Loucy (cell line): ENCODE data around the gene CYP4F11.

Source experiments
- EZH2phosphoT487 ChIP-seq: fragments of 200-600 bp; IDR thresholded peaks from 2 replicates; pipeline ENCODE4 v1.6.1; 2018; ENCODE audit warnings: antibody characterized with exemption, mild to moderate bottlenecking, moderate library complexity, borderline replicate concordance
- TF ChIP-seq, protein P1 (sequence below): fragments of 200-600 bp; sonication (generic); conservative IDR thresholded peaks from 2 replicates; pipeline ENCODE4 v1.5.1; 2014; ENCODE audit warnings: mild to moderate bottlenecking, antibody characterized with exemption, low read length

DNA sequence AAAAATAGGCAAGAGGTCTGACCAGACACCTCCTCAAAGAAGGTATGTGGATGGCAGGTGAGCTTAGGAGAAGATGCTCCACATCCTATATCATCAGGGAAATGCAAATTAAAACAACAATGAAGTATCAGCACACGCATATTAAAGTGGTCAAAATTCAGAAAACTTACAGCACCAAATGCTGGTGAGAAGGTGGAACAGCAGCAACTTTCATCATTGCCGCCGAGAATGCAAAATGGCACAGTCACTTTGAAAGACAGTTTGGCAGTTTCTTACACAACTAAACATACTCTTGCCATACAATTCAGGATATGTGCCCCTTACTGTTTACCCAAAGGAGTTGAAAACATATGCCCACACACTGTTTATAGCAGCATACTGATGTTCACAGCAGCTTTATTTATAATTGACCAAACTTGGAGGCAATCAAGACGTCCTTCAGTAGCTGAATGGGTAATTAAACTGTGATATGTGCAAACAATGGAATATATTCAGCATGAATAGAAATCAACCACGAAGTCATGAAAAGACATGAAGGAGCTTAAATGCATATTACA, 37.0 kb upstream of the CYP4F11 start:
- TF ChIP-seq, protein P1, sequence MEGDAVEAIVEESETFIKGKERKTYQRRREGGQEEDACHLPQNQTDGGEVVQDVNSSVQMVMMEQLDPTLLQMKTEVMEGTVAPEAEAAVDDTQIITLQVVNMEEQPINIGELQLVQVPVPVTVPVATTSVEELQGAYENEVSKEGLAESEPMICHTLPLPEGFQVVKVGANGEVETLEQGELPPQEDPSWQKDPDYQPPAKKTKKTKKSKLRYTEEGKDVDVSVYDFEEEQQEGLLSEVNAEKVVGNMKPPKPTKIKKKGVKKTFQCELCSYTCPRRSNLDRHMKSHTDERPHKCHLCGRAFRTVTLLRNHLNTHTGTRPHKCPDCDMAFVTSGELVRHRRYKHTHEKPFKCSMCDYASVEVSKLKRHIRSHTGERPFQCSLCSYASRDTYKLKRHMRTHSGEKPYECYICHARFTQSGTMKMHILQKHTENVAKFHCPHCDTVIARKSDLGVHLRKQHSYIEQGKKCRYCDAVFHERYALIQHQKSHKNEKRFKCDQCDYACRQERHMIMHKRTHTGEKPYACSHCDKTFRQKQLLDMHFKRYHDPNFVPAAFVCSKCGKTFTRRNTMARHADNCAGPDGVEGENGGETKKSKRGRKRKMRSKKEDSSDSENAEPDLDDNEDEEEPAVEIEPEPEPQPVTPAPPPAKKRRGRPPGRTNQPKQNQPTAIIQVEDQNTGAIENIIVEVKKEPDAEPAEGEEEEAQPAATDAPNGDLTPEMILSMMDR, result peak; percentile 51
- no peak for TF ChIP-seq EZH2phosphoT487
